Heart left ventricle (tissue), 16 donors: ENCODE data around the gene ADGRG1. TPM values are rescaled to one million over a fixed set of nuclear protein-coding genes. Genes with fewer than 3 reads are reported as not detected.

Experiments used
- ATAC-seq, 4 donors: fragments of 200-7000 bp; cut with Tn5 transposase; one replicate each; pipeline ENCODE4 v1.9.1; 2020 to 2022; ENCODE audit warnings: moderate library complexity in 4 of 4, mild to moderate bottlenecking in 3 of 4, moderate number of reproducible peaks in 1 of 4
- DNase-seq, 5 donors: peaks; one replicate each; pipeline ENCODE4 v3.0.0-alpha.2; 2020
- H3K27ac ChIP-seq, 12 donors: fragments of 200-600 bp; sonication (generic) in 4 of 12; one replicate each; pipeline versions ENCODE4 v1.5.0 to v1.8.0; 2016 to 2022; ENCODE audit warnings: mild to moderate bottlenecking in 2 of 12
- H3K27me3 ChIP-seq, 9 donors: fragments of 200-600 bp; sonication (generic) in 2 of 9; one replicate each; pipeline versions ENCODE4 v1.5.1 to v1.8.0; 2016 to 2022; ENCODE audit warnings: mild to moderate bottlenecking in 3 of 9
- H3K36me3 ChIP-seq, 9 donors: fragments of 200-600 bp; sonication (generic) in 2 of 9; one replicate each; pipeline versions ENCODE4 v1.5.0 to v1.8.0; 2018 to 2022; ENCODE audit warnings: mild to moderate bottlenecking in 2 of 9
- H3K4me1 ChIP-seq, 12 donors: fragments of 200-600 bp; sonication (generic) in 4 of 12; one replicate each; pipeline versions ENCODE4 v1.5.0 to v1.8.0; 2016 to 2022; ENCODE audit warnings: mild to moderate bottlenecking in 3 of 12
- H3K4me3 ChIP-seq, 12 donors: fragments of 200-600 bp; sonication (generic) in 4 of 12; one replicate each; pipeline versions ENCODE4 v1.5.0 to v1.8.0; 2017 to 2022; ENCODE audit warnings: mild to moderate bottlenecking in 9 of 12, moderate library complexity in 4 of 12
- H3K9me3 ChIP-seq, 12 donors: fragments of 200-600 bp; sonication (generic) in 4 of 12; one replicate each; pipeline versions ENCODE4 v1.5.0 to v1.8.0; 2016 to 2022; ENCODE audit warnings: mild to moderate bottlenecking in 1 of 12
- POLR2A ChIP-seq, 2 donors: fragments of 450-650 bp; IDR thresholded peaks; one replicate each; pipeline ENCODE4 v1.6.1; 2017; ENCODE audit warnings: antibody characterized with exemption in 2 of 2, mild to moderate bottlenecking in 2 of 2, moderate library complexity in 2 of 2
- WGBS, 4 donors: extraction: QIAGEN DNeasy Blood & Tissue Kit in 2 of 4; methylation state at CpG; one replicate each; pipeline versions ENCODE4 v1.1.5 to v1.1.7; 2013 to 2018; 5-methylcytosine and 5-hydroxymethylcytosine counted together
- intact Hi-C, 10 donors: fragments of 100-400 bp; cut with DNase I; formaldehyde crosslinking; loops; one replicate each; pipeline versions ENCODE4 v1.11.1 to v1.14.2; 2022
- polyA plus RNA-seq, 2 donors: library from polyadenylated mRNA; stranded (reverse); fragments of 200-250 nt; gene quantifications; one replicate each; pipeline ENCODE4 v1.2.3, GENCODE V29; 2013
- total RNA-seq, 9 donors: library from RNA; depleted of rRNA in 2 of 9; stranded (reverse); fragments of >200 nt in 2 of 9; fragmentation: NEBNext Ultra II Directional in 3 of 9; extraction: Animal tissue kit (Norgen Biotek cat#: 25700) in 3 of 9; gene quantifications; one replicate each; pipeline versions ENCODE4 v1.1.0 to v1.2.4, GENCODE V29; 2016 to 2023
- TF ChIP-seq, protein P1 (sequence below), 12 donors: fragments of 200-600 bp; sonication (generic) in 4 of 12; IDR thresholded peaks; one replicate each; pipeline versions ENCODE4 v1.5.0 to v1.8.0; 2018 to 2022; ENCODE audit warnings: antibody characterized with exemption in 12 of 12, mild to moderate bottlenecking in 5 of 12
- donor health status: ischemic (EF 13 %, LVEDD 7.1; RV severe dilation, severe dysfunction).
- donor health status: healthy with polysubstance abuse.
- donor health status: DM: no; HTN: yes; CAD: no.
- donor health status: DM: no; HTN: no; CAD: no.
- donor health status: ischemic (EF 25% LVEDD 6.9; RV normal size, moderate dysfunction).
- donor health status: ischemic (EF 25% LVEDD 5.7; RV mildly dilated, moderate dysfunction).
- donor health status: healthy.
- donor health status: DM: yes; HTN: yes; CAD: no.
- donor health status: ischemic (EF 35%, LVEDD 5.7; RV mildly dilated, moderate dysfunction).
- donor health status: nonischemic (EF 11% LVEDD 7.7; RV severe dilation, severe dysfunction).
- donor health status: DM: yes; HTN: yes; CAD: no.
- donor health status: PGD.
- donor health status: ischemic (EF 29% LVEDD 5.4; RV normal size, mild dysfunction).
- donor health status: nonischemic (EF 23%, LVEDD 6.1; RV moderate dilation, normal function).

Gene ADGRG1
- total and polyA plus RNA-seq, 11 donors, result 14.1 to 65.2 (median 17.5) TPM

- intact Hi-C loops, result no loop called here
- Histone ChIP-seq H3K27me3 (no peaks in the 10 kb centered on the region), H3K9me3 (no peaks in the 10 kb centered on the region), H3K36me3 (no peaks in the 10 kb centered on the region), H3K27ac (no peak overlapping the region), H3K4me1 (peaks cover 0 to 13% (median 4%) of the 10 kb centered on the region in 12 donors), H3K4me3 (no peak overlapping the region)
- ATAC-seq (no peak), DNase-seq (peak in 2 of 5 donors; percentile 5 to 51)
- TF ChIP-seq POLR2A (IDR thresholded peaks at IDR 0.05), result no peak
- TF ChIP-seq, protein P1, sequence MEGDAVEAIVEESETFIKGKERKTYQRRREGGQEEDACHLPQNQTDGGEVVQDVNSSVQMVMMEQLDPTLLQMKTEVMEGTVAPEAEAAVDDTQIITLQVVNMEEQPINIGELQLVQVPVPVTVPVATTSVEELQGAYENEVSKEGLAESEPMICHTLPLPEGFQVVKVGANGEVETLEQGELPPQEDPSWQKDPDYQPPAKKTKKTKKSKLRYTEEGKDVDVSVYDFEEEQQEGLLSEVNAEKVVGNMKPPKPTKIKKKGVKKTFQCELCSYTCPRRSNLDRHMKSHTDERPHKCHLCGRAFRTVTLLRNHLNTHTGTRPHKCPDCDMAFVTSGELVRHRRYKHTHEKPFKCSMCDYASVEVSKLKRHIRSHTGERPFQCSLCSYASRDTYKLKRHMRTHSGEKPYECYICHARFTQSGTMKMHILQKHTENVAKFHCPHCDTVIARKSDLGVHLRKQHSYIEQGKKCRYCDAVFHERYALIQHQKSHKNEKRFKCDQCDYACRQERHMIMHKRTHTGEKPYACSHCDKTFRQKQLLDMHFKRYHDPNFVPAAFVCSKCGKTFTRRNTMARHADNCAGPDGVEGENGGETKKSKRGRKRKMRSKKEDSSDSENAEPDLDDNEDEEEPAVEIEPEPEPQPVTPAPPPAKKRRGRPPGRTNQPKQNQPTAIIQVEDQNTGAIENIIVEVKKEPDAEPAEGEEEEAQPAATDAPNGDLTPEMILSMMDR (IDR thresholded peaks at IDR 0.05), result no peak
- WGBS, 4 donors, result 72 to 85% (median 81%) methylated on average over 10 to 12 of the region's 12 CpGs
Measured at GRCh38 chr16:57679016-57679415, 50.6 kb downstream of the ADGRG1 start.

DNA sequence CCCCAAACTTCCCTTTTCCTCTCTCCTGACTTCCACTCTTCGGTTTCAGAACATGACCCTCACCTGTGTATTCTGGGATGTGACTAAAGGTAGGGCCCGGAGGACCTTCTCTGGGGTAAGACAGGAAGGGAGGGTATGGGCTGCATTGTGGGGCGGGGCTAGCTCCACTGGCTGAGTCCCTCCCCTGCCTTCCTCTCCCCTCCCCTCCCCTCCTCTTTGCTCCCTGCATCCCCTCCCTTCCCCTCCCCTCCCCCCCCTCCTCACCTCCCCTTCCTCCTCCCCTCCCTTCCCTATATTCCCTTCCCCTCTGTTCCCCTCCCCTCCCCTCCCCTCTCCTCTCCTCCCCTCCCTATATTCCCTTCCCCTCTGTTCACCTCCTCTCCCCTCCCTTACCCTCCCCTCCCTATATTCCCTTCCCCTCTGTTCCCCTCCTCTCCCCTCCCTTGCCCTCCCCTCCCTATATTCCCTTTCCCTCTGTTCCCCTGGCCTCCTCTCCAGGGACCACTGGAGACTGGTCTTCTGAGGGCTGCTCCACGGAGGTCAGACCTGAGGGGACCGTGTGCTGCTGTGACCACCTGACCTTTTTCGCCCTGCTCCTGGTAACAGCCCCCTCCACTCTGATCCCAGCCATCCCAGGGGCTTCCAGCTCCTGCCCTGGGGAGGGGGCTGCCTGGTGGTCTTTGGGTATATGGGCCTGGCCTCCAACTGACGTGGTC lies 51.5 kb downstream of the ADGRG1 start:
- WGBS, 4 donors, result 65 to 82% (median 70%) methylated on average over 6 to 7 of the region's 7 CpGs
- no peak for ATAC-seq

GRCh38 chr16:57680842-57681375 lies 52.5 kb downstream of the ADGRG1 start:
- 83 to 87% (median 84%) methylated on average over 5 of the region's 5 CpGs for WGBS, 4 donors
- Histone ChIP-seq H3K27ac (no peak overlapping the region), H3K9me3 (no peaks in the 10 kb centered on the region), H3K27me3 (no peaks in the 10 kb centered on the region), H3K4me1 (peaks cover 0 to 6% (median 4%) of the 10 kb centered on the region in 12 donors), H3K4me3 (no peak overlapping the region), H3K36me3 (no peaks in the 10 kb centered on the region)
- intact Hi-C loops, result no loop called here
- ATAC-seq (no peak), DNase-seq (peak in 1 of 5 donors; percentile 12)
- TF ChIP-seq, protein P1 (IDR thresholded peaks at IDR 0.05), result no peak
- TF ChIP-seq POLR2A (IDR thresholded peaks at IDR 0.05), result no peak

More for the DNA sequence above, 51.5 kb downstream of the ADGRG1 start:
- Histone ChIP-seq H3K27ac (no peak overlapping the region), H3K4me3 (no peak overlapping the region), H3K9me3 (no peaks in the 10 kb centered on the region), H3K36me3 (no peaks in the 10 kb centered on the region), H3K27me3 (no peaks in the 10 kb centered on the region), H3K4me1 (peaks cover 0 to 13% (median 4%) of the 10 kb centered on the region in 12 donors)
- intact Hi-C loops, result no loop called here
- no peak for TF ChIP-seq POLR2A (IDR thresholded peaks at IDR 0.05)
- TF ChIP-seq, protein P1 (IDR thresholded peaks at IDR 0.05), result no peak
- peak in 1 of 5 donors; percentile 4 for DNase-seq

- ATAC-seq (no peak), DNase-seq (no peak)
- 90 to 95% (median 93%) methylated on average over 11 to 13 of the region's 13 CpGs for WGBS, 4 donors
- Histone ChIP-seq H3K4me3 (no peak overlapping the region), H3K27ac (no peak overlapping the region), H3K36me3 (no peaks in the 10 kb centered on the region), H3K27me3 (no peaks in the 10 kb centered on the region), H3K4me1 (peaks cover 0 to 6% (median 0%) of the 10 kb centered on the region in 12 donors), H3K9me3 (no peaks in the 10 kb centered on the region)
- intact Hi-C loops, result no loop called here
- TF ChIP-seq, protein P1 (IDR thresholded peaks at IDR 0.05), result no peak
- no peak for TF ChIP-seq POLR2A (IDR thresholded peaks at IDR 0.05)
Measured at GRCh38 chr16:57681950-57682728, 53.7 kb downstream of the ADGRG1 start.
